ENCODE results near the gene FAU. TPM values are rescaled to one million over a fixed set of nuclear protein-coding genes. Genes with fewer than 3 reads are reported as not detected.

Gene FAU
- total RNA-seq, 1 experiment from 2014 or later = 1,001 TPM

GRCh38 chr11:65107078-65107477 lies 14.9 kb downstream of the FAU start:
- H3K27me3 ChIP-seq (ENCODE audit: control insufficient read depth, insufficient read depth, low read length) = no peaks in the 10 kb centered on the region
- ATAC-seq (no peak), DNase-seq (ENCODE audit: low read depth, low spot score) (no peak)
- no peaks in the 10 kb centered on the region for H3K9me3 ChIP-seq (ENCODE audit: control insufficient read depth, insufficient read depth, low read depth, low read length)
- no peak overlapping the region for H3K4me3 ChIP-seq (ENCODE audit: low read depth in 2 of 2, low read length in 2 of 2)
- no TSS peak for BruUV-seq (replicated peaks)
- in situ Hi-C loops (cut with HindIII; ENCODE audit: low pct_unique_long_range_greater_than_20kb, low sequenced_read_pairs) (no loop called here), intact Hi-C loops (cut with micrococcal nuclease; ENCODE audit: unreplicated experiment) (no loop called here)
- TF ChIP-seq SIN3A (IDR thresholded peaks at IDR 0.05; ENCODE audit: borderline replicate concordance, insufficient read depth, low read depth, low read length) = no peak
- no peak for TF ChIP-seq TCF7L2 (IDR thresholded peaks at IDR 0.05; ENCODE audit: low read depth, low read length)
- TF ChIP-seq, protein P1, sequence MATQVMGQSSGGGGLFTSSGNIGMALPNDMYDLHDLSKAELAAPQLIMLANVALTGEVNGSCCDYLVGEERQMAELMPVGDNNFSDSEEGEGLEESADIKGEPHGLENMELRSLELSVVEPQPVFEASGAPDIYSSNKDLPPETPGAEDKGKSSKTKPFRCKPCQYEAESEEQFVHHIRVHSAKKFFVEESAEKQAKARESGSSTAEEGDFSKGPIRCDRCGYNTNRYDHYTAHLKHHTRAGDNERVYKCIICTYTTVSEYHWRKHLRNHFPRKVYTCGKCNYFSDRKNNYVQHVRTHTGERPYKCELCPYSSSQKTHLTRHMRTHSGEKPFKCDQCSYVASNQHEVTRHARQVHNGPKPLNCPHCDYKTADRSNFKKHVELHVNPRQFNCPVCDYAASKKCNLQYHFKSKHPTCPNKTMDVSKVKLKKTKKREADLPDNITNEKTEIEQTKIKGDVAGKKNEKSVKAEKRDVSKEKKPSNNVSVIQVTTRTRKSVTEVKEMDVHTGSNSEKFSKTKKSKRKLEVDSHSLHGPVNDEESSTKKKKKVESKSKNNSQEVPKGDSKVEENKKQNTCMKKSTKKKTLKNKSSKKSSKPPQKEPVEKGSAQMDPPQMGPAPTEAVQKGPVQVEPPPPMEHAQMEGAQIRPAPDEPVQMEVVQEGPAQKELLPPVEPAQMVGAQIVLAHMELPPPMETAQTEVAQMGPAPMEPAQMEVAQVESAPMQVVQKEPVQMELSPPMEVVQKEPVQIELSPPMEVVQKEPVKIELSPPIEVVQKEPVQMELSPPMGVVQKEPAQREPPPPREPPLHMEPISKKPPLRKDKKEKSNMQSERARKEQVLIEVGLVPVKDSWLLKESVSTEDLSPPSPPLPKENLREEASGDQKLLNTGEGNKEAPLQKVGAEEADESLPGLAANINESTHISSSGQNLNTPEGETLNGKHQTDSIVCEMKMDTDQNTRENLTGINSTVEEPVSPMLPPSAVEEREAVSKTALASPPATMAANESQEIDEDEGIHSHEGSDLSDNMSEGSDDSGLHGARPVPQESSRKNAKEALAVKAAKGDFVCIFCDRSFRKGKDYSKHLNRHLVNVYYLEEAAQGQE (IDR thresholded peaks at IDR 0.05; ENCODE audit: insufficient read depth in 1 of 2, low read depth in 2 of 2, low read length in 1 of 2) = no peak
- TF ChIP-seq, protein P2, sequence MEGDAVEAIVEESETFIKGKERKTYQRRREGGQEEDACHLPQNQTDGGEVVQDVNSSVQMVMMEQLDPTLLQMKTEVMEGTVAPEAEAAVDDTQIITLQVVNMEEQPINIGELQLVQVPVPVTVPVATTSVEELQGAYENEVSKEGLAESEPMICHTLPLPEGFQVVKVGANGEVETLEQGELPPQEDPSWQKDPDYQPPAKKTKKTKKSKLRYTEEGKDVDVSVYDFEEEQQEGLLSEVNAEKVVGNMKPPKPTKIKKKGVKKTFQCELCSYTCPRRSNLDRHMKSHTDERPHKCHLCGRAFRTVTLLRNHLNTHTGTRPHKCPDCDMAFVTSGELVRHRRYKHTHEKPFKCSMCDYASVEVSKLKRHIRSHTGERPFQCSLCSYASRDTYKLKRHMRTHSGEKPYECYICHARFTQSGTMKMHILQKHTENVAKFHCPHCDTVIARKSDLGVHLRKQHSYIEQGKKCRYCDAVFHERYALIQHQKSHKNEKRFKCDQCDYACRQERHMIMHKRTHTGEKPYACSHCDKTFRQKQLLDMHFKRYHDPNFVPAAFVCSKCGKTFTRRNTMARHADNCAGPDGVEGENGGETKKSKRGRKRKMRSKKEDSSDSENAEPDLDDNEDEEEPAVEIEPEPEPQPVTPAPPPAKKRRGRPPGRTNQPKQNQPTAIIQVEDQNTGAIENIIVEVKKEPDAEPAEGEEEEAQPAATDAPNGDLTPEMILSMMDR (IDR thresholded peaks at IDR 0.05) = no peak
- no peak for TF ChIP-seq POLR2AphosphoS5 (IDR thresholded peaks at IDR 0.05; ENCODE audit: low read depth, low read length)
- H3K36me3 ChIP-seq (ENCODE audit: control insufficient read depth, insufficient read depth, low read length) = no peaks in the 10 kb centered on the region
- ChIA-PET POLR2A (no interaction called here), CTCF (no interaction called here)
- H3K27ac ChIP-seq (ENCODE audit: low read length) = no peak overlapping the region
- peaks cover 19% of the 10 kb centered on the region for H3K4me1 ChIP-seq (ENCODE audit: control insufficient read depth, insufficient read depth, low read length)

DNA sequence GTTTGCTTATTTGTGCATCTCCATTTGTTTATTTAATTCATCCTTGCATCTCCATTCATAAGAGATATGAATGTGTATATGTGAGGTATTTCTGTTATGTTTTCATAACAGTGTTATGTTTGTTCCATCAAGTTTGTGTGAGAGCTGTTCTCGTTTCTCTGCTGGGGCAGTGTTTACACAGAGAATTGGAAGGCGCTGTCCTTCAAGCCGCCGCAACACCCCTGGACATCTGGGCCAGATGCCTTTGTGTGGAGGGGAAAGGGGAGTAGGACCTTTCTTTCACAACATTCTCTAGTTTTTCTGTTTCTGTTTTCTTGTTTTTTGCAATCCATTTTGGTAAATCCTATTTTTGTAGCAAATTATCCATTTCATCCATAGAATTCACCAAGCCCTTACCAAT lies 17.3 kb downstream of the FAU start:
- no peak overlapping the region for H3K4me3 ChIP-seq (ENCODE audit: low read depth in 2 of 2, low read length in 2 of 2)
- no peak overlapping the region for H3K27ac ChIP-seq (ENCODE audit: low read length)
- ChIA-PET CTCF (no interaction called here), POLR2A (interaction anchor here (0.6 kb wide), 1 partner anchor 24 kb away, joined by 3 read pairs; no protein-coding TSS in a partner anchor)
- ATAC-seq (no peak), DNase-seq (ENCODE audit: low read depth, low spot score) (no peak)
- in situ Hi-C loops (cut with HindIII; ENCODE audit: low pct_unique_long_range_greater_than_20kb, low sequenced_read_pairs) = no loop called here
- no peaks in the 10 kb centered on the region for H3K27me3 ChIP-seq (ENCODE audit: control insufficient read depth, insufficient read depth, low read length)
- H3K9me3 ChIP-seq (ENCODE audit: control insufficient read depth, insufficient read depth, low read depth, low read length) = no peaks in the 10 kb centered on the region
- intact Hi-C loops (cut with micrococcal nuclease; ENCODE audit: unreplicated experiment) = no loop called here
- H3K36me3 ChIP-seq (ENCODE audit: control insufficient read depth, insufficient read depth, low read length) = no peaks in the 10 kb centered on the region
- H3K4me1 ChIP-seq (ENCODE audit: control insufficient read depth, insufficient read depth, low read length) = peaks cover 14% of the 10 kb centered on the region
- TF ChIP-seq, protein P2 (IDR thresholded peaks at IDR 0.05) = no peak
- no TSS peak for BruUV-seq (replicated peaks)

DNA sequence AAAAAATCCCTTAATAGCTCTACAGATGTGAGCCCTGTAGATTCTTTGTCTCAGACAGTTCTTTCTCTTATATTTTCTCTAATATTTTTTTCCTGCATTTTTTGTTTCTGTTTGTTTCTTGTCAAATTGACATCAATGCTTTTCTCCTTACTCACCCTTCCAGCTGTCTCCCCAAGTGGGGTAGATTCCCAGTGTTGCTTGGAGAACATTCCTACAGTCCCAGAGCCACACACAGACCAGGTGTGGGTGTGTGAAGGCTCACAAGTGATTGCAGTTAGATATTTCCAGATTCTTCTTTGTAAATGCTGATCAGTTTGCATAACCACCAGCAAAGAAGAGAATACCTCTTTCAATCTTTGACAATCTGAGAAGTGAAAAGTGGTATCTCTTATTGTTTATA lies 18.5 kb downstream of the FAU start:
- POLR2A ChIA-PET = no interaction called here
- H3K4me1 ChIP-seq (ENCODE audit: control insufficient read depth, insufficient read depth, low read length) = peaks cover 14% of the 10 kb centered on the region
- TF ChIP-seq POLR2AphosphoS5 (IDR thresholded peaks at IDR 0.05; ENCODE audit: low read depth, low read length) (no peak), TCF7L2 (IDR thresholded peaks at IDR 0.05; ENCODE audit: low read depth, low read length) (no peak), SIN3A (IDR thresholded peaks at IDR 0.05; ENCODE audit: borderline replicate concordance, insufficient read depth, low read depth, low read length) (no peak)
- TF ChIP-seq, protein P1 (IDR thresholded peaks at IDR 0.05; ENCODE audit: insufficient read depth in 1 of 2, low read depth in 2 of 2, low read length in 1 of 2) = no peak
- TF ChIP-seq, protein P2 (IDR thresholded peaks at IDR 0.05) = no peak
- peak overlapping the region; percentile 5; the same call in 1 of the 2 replicates for H3K27ac ChIP-seq (ENCODE audit: low read length)
- BruUV-seq (replicated peaks) = TSS peak; percentile 18
- intact Hi-C loops (cut with micrococcal nuclease; ENCODE audit: unreplicated experiment) = no loop called here
- CTCF ChIA-PET = no interaction called here
- ATAC-seq (no peak), DNase-seq (ENCODE audit: low read depth, low spot score) (no peak)
- no peaks in the 10 kb centered on the region for H3K27me3 ChIP-seq (ENCODE audit: control insufficient read depth, insufficient read depth, low read length)
- no peaks in the 10 kb centered on the region for H3K9me3 ChIP-seq (ENCODE audit: control insufficient read depth, insufficient read depth, low read depth, low read length)
- H3K4me3 ChIP-seq (ENCODE audit: low read depth in 2 of 2, low read length in 2 of 2) = no peak overlapping the region
- in situ Hi-C loops (cut with HindIII; ENCODE audit: low pct_unique_long_range_greater_than_20kb, low sequenced_read_pairs) = no loop called here
- H3K36me3 ChIP-seq (ENCODE audit: control insufficient read depth, insufficient read depth, low read length) = no peaks in the 10 kb centered on the region

Data from Panc1 (cell line).